ENCODE data around the gene CRKL. TPM values are rescaled to one million over a fixed set of nuclear protein-coding genes. Genes with fewer than 3 reads are reported as not detected.

Gene CRKL, protein sequence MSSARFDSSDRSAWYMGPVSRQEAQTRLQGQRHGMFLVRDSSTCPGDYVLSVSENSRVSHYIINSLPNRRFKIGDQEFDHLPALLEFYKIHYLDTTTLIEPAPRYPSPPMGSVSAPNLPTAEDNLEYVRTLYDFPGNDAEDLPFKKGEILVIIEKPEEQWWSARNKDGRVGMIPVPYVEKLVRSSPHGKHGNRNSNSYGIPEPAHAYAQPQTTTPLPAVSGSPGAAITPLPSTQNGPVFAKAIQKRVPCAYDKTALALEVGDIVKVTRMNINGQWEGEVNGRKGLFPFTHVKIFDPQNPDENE
- total RNA-seq, result 32.6 TPM in 2 replicates

DNA sequence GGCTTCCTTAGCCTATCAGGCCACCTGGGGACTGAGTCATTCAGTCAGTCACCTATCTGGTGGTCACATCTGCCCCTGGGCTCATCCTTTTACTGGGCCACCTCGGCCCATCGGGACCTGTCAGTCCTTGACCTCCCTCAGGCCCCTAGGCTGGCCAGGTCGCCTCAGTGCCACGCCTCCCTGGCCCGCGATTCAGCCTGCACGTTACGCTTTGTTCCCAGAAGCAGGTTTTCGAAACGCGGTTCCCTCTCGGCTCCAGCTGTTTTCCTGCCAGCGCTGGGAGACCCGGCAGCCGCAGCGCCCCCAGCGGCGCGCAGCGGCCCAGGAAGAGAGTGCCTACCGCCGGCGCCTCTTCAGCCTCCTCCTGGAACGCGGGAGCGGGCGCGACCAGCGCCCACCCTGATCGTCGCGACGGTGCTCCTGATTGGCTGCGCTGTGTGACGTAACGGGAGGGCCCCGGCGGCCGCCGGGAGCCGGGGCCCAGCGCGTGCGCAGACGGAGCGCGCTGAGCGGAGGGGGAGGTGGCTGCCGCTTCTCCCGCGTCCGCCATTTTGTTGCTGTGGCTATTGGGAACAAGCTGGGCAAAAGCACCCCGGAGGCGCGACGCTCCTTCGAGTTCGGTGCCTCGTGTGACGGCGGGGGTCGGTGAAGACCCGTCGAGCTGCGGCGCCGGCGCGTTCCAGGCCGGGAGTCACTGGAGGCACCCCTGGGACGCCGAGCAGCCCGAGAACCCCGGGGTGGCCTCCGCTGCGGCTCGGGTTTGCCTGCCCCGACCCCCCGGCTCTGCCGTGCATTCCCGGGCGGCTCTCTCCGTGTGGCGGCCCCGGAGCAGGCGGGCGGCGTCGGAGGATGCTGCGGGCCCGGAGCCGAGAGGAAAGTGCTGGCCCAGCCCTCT, at the start of gene CRKL:
CRKL (plus strand) TSS at position 492 of the 895 bp plus-strand sequence. CDS start 528 bp downstream, outside the sequence.

DNA sequence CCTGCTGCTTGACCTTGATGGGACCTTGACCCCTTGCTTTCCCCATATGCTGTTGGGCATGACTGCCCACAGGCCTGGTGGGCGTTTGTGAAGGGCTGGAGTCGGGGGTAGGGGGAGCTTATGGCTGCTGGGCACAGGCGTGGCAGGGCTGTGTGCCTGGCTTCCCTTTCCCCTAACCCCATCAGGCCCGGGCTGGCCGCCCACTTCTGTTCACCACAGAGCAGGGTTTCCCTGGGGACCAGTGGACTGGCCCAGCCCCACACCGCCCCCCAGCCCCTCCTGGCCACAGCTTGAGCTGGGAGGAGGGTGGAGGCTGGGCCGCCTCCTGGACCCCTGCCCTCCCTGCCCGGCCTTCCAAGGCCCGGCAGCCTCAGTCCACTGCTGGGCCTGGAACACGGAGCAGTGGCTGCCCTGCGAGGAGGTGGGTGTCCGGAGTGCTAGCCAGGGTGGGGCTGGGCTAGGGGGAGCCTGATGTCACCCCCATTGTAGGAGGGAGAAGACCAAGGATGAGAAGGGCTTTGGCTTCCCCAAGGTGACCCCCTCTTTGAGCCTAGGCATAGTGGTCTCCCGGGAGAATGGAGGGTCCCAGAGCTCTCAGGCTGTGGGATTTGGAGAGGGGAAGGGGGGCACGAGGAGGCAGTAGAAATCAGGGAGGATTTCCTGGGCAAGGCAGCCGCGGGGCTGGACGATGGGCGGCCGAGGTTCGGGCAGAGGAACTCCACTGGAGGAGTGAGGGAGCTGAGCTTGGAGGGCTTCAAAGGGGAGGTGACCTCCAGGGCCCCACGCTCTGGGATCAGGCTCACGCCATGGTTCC, 49.9 kb downstream of the CRKL start, which contains the start of gene AIFM3:
AIFM3 (plus strand) TSS at position 373 of the 814 bp plus-strand sequence. CDS start 690 bp downstream, outside the sequence.

DNA sequence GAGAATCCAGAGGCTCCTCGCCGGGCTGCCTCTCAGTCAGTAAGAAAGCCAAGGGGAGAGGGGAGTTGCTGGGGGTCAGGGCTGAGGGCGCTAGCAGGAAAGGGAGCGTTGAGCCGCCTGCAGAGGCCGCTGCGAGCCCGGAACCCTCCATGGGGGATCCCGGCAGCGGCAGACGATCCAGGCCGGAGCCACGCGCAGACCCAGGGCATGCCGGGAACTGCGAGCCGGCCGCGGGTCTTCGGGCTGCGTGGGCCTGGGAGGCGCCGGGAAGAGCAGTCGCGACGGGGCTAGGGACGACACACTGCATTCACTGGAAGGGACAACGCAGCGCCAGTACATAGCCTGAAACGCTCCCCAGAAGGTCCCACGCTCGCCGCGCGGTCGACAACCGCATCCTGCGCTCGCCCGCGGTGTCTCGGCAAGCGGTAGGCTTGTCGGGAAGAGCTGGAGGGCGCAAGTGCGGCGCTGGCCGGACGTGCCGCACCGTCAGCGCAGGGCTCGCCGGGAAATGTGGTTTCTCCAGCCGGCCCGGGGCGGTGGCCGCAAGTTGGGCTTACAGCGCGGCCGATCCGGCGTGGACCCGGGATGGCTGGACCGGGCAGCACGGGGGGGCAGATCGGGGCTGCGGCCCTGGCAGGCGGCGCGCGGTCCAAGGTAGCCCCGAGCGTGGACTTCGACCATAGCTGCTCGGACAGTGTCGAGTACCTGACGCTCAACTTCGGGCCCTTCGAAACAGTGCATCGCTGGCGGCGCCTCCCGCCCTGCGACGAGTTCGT, 64.8 kb downstream of the CRKL start, which contains the start of gene LZTR1:
LZTR1 (plus strand) TSS at position 511 of the 776 bp plus-strand sequence; CDS start at position 586, 75 bp downstream.

DNA sequence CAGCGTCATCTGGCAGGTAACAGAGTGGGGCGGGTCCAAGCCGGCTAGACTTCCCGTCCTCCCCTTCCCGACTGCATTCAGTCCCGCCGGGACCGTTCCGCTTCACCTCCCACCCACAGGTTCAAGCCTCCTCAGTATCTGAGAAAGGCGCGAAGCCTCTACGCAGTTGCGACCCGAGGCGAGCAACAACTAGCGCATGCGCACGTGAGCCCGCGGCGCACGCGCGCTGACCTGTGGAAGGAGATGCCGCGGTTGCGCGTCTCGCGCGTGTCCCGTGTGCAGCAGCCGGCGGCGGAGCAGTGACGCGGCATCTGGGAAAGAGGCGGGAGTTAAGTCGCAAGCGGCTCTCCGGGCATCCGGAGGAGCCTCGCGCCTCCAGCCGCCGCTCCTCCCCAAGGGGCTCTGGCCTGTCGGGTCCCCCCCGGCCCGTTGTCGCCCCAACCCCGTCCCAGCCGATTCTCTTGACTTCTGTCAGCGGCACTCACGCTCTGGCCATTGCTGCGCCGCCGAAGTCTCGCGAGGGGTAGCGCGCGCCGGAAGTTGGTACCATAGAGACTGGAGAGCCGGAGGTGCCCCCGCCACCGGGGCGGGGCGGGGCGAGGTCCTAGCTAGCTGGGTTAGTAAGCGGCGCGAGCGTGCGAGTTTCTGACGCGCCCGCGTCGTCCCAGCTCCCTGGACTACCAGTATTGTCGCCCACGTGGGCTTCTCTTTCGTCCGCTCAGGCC, 84.6 kb downstream of the CRKL start, which contains the start of gene THAP7:
THAP7 (minus strand) TSS at position 518 of the 725 bp plus-strand sequence; CDS start at position 311, 207 bp downstream.

Other genes starting within 250 kb of the CRKL start
- 0.29 and 0.71 TPM in 2 replicates for gene SERPIND1, start 143.3 kb upstream of the CRKL start, total RNA-seq
- gene PI4KA, start 58.6 kb upstream of the CRKL start, total RNA-seq, result 47.1 and 61.1 TPM in 2 replicates
- 13.8 and 15.3 TPM in 2 replicates for gene SNAP29, start 58.4 kb upstream of the CRKL start, total RNA-seq
- gene AIFM3, start 49.8 kb downstream of the CRKL start, total RNA-seq, result 0.35 TPM in 1 of 2 replicates, not detected in the other
- 33.2 and 36.3 TPM in 2 replicates for gene LZTR1, start 64.9 kb downstream of the CRKL start, total RNA-seq
- gene THAP7, start 84.7 kb downstream of the CRKL start, total RNA-seq, result 23.6 TPM in 2 replicates
- gene P2RX6, start 97.8 kb downstream of the CRKL start, total RNA-seq, result 1.2 TPM in 1 of 2 replicates, not detected in the other
- gene SLC7A4, start 115.2 kb downstream of the CRKL start, total RNA-seq, result under 0.01 TPM in 1 of 2 replicates, not detected in the other
- gene LRRC74B, start 128.5 kb downstream of the CRKL start, total RNA-seq, result not detected in 2 replicates

Data from myometrial cell (primary cell).